IPS DF 6.9 (cell line): ENCODE measurements around the gene FPR1.

Experiments
- DNase-seq: peaks from one replicate; pipeline ENCODE4 v3.0.0-alpha.2; 2013; ENCODE audit warnings: low read depth, low spot score
- H3K27ac ChIP-seq: one replicate; pipeline ENCODE4 v1.5.1; 2013; ENCODE audit warnings: low read length, control low read depth
- H3K27me3 ChIP-seq: 2 replicates; pipeline ENCODE4 v1.6.1; 2013; ENCODE audit warnings: mild to moderate bottlenecking, low read length; ENCODE audit not compliant: control insufficient read depth, insufficient read depth
- H3K36me3 ChIP-seq: 2 replicates; pipeline ENCODE4 v1.6.1; 2013; ENCODE audit warnings: low read length; ENCODE audit not compliant: control insufficient read depth, insufficient read depth
- H3K4me1 ChIP-seq: 2 replicates; pipeline ENCODE4 v1.6.1; 2013; ENCODE audit warnings: low read length; ENCODE audit not compliant: control insufficient read depth, insufficient read depth
- H3K4me3 ChIP-seq: 2 replicates; pipeline ENCODE4 v1.5.1; 2013; ENCODE audit warnings: mild to moderate bottlenecking, low read length
- H3K9me3 ChIP-seq: 2 replicates; pipeline ENCODE4 v1.6.1; 2013; ENCODE audit warnings: low read length, inconsistent platforms; ENCODE audit not compliant: control insufficient read depth, insufficient read depth
- WGBS: extraction: QIAGEN DNeasy Blood & Tissue Kit; methylation state at CpG from one replicate; pipeline ENCODE4 v1.1.7; 2013; ENCODE audit warnings: mixed read lengths, missing lambda C conversion rate; ENCODE audit not compliant: insufficient read length, insufficient coverage; 5-methylcytosine and 5-hydroxymethylcytosine counted together

FPR1 gene

DNA sequence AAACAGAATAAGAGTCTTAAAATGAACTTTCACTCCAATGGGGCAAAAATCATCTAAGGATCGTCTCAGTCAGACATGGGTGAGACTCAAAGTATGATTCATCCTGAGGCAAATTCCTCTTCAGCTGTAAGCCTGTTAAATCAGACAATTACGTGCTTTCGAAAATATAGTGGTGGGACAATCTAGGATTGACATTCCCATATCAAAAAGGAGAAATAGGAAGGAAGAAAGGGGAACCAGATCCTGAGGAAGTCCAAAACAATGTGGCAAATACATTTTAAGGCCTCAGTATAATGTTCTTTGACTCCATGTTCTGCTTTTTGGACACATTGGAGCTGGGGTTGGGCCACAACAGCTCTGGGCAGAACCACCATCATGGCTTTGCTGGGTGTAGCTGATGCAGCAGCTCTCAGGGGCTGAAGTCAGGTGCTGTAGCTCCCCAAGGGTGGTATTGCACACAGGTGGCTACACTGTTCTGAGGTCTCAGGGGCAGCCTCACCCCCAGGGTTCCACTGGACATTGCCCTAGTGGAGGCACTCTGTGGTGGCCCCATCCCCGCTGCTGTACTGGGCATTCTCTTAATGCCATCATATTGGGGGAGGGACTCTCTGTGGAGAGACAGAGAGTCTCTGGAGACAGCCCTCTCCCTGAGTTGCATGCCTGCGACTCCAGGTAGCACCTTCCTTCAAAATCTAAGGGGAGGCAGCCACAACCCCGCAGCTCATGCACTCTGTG lies 37.5 kb upstream of the FPR1 start:
- no CpG with 5 or more reads among the region's 6 CpGs for WGBS
- DNase-seq = no peak
- Histone ChIP-seq H3K9me3 (no peaks in the 10 kb centered on the region), H3K4me3 (no peak overlapping the region), H3K27me3 (no peaks in the 10 kb centered on the region), H3K36me3 (no peaks in the 10 kb centered on the region), H3K27ac (no peak overlapping the region), H3K4me1 (no peaks in the 10 kb centered on the region)

DNA sequence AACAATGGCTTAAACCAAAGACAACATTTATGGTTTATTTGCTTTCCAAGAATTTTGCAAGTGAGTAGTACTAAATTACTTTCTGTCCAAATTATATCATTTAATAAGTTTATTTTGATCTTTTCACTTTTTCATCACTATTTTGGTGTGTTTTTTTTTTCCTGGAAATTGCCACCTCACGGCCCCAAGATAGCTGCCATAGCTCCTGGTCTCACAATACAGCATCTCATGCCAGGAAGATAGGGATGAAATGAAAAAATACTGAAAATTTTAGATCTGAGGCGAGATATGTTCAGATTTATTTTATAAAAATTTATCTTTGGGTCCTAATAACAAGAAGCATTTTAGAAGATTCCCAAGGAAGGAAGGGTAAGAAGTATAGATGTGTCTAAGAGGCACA lies 36.4 kb upstream of the FPR1 start:
- no peak for DNase-seq
- Histone ChIP-seq H3K4me3 (no peak overlapping the region), H3K4me1 (no peaks in the 10 kb centered on the region), H3K9me3 (no peaks in the 10 kb centered on the region), H3K27ac (no peak overlapping the region), H3K27me3 (no peaks in the 10 kb centered on the region), H3K36me3 (no peaks in the 10 kb centered on the region)
- WGBS = no CpG with 5 or more reads among the region's 2 CpGs

DNA sequence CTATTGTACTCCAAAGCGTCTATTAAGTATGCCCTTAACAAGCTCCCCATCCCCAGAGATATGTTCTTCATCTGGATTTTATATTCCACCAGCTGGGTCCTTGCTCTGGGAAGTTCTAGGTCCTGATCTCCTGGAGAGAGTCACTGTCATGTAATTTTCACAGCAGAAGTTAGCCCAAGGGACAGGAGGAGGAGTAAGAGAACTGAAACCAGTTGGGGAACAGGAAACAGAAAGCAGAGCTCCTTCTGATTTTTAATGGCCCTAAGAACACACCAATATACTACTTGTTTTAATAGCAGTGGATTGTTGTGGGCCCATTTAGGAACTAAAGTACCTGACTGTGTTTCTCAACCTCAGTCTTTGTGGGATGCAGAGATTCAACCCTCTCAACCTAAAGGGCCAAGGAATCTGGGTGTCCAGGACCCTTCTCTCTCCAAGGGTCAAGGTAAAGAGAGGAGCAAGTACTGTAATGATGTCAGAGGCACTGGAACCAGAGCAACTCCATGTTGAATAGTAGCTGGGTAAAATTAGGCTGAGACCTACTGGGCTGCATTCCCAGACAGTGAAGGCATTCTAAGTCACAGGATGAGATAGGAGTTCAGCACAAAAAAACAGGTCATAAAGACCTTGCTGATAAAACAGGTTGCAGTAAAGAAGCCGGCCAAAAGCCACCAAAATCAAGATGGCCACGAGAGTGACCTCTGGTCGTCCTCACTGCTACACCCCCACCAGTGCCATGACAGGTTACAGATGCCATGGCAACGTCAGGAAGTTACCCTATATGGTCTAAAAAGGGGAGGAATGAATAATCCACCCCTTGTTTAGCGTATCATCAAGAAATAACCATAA lies 35.2 kb upstream of the FPR1 start:
- no peaks in the 10 kb centered on the region for H3K27me3 ChIP-seq
- H3K4me1 ChIP-seq = no peaks in the 10 kb centered on the region
- no peaks in the 10 kb centered on the region for H3K9me3 ChIP-seq
- H3K36me3 ChIP-seq = no peaks in the 10 kb centered on the region
- no CpG with 5 or more reads among the region's 6 CpGs for WGBS
- DNase-seq = no peak
- H3K4me3 ChIP-seq = no peak overlapping the region
- no peak overlapping the region for H3K27ac ChIP-seq

DNA sequence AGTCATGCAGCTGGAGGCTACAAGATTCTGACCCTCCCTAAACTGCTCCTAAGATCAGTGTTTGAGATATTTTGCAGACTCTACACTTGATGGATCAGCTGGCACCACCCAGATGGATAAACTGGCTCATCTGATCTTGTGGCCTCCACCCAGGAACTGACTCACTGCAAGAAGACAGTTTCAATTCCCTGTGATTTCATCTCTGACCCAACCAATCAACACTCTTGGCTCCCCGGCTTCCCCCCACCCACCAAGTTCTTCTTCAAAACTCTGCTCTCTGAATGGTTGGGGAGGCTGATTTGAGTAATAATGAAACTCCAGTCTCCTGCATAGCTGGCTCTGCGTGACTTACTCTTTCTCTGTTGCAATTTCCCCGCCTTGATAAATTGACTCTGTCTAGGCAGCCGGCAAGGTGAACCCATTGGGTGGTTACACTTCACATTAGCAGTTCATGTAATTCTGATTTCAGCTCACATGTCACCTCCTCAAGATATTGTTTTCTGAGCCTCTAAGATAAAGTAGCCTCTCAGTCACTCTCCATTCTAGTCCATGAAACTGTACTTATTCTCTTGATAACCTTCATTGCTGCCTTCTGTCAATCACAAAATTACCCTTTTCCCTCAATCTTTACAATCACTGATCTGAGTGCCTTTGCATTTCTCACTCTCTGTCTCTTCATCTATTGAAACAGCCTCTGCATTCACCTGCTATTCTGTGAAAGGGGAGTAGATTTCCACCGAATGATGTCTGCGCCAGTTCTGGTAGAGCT lies 33.4 kb upstream of the FPR1 start:
- no peaks in the 10 kb centered on the region for H3K27me3 ChIP-seq
- WGBS = no CpG with 5 or more reads among the region's 6 CpGs
- H3K9me3 ChIP-seq = no peaks in the 10 kb centered on the region
- H3K4me1 ChIP-seq = no peaks in the 10 kb centered on the region
- no peak overlapping the region for H3K27ac ChIP-seq
- no peak for DNase-seq
- H3K4me3 ChIP-seq = no peak overlapping the region
- no peaks in the 10 kb centered on the region for H3K36me3 ChIP-seq

DNA sequence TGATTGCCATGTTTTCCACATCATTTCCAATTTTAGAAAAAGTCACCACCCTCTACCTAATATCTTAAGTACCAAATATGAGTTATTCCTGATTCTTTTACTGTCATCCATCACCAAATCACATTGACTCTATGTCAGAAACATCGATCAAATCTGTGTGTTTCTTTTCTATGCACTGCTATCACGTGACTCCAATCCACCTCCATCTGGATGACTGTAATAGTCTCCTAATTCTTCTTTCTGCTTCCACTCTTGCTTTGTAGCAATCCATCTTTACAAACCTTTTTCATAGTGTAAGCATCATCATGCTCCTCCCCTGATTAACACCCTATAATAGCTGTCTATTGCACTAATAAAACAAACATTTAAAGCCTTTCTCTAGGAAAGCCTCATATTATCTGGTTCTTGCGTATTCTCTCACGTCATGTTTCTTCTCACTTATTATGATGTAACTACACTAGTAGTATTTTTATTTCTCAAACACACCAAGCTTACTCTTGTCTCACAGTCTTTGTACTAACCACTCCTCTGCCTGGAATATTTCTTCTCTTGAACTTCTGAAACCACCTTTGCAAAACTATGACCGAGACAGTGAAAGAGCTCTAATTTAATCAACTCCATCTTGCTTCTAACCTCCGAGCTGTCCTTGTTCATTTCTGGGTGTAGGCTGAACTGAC lies 32.6 kb upstream of the FPR1 start:
- Histone ChIP-seq H3K9me3 (no peaks in the 10 kb centered on the region), H3K4me3 (no peak overlapping the region), H3K27ac (no peak overlapping the region), H3K4me1 (no peaks in the 10 kb centered on the region), H3K27me3 (peaks cover 2% of the 10 kb centered on the region; the same call in 1 of the 2 replicates), H3K36me3 (no peaks in the 10 kb centered on the region)
- WGBS = no CpG with 5 or more reads among the region's 6 CpGs
- DNase-seq = no peak

DNA sequence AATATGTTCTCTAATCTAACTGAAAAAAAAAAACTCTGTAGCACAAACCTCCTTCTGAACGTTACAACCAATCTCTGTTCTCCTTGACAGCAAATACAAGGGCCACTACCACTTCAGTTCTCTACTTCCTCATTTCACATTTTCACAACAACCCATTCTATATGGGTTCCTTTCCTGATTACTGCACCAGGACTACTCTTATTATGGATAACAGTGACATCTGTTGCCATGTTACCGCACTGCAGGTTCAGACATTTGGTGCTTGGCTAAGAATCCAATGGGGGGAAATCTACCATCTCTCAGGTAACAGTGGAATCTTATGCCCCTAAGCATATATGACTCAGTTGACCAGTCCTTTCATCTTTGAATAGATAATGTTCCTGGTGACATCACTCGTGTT lies 31.7 kb upstream of the FPR1 start:
- no peaks in the 10 kb centered on the region for H3K36me3 ChIP-seq
- H3K4me3 ChIP-seq = no peak overlapping the region
- H3K27ac ChIP-seq = no peak overlapping the region
- no peaks in the 10 kb centered on the region for H3K4me1 ChIP-seq
- no peak for DNase-seq
- no peaks in the 10 kb centered on the region for H3K9me3 ChIP-seq
- H3K27me3 ChIP-seq = peaks cover 2% of the 10 kb centered on the region; the same call in 1 of the 2 replicates
- WGBS = no CpG with 5 or more reads among the region's 3 CpGs

DNA sequence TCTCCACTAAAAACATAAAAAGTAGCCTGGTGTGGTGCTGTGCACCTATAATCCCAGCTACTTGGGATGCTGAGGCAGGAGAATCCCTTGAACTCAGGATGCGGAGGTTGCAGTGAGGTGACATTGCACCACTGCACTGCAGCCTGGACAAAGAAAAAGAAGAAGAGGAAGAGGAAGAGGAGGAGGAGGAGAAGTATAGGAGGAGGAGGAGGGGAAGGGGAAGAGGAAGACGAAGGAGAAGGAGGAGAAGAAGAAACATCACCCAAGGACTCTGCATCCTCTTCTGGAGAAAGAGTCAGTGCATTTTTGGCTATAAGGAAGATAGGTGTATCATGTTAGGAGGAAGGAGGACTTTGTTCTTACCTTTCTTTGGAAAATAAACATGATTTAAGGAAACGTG lies 30.3 kb upstream of the FPR1 start:
- Histone ChIP-seq H3K4me3 (no peak overlapping the region), H3K4me1 (no peaks in the 10 kb centered on the region), H3K9me3 (no peaks in the 10 kb centered on the region), H3K36me3 (no peaks in the 10 kb centered on the region), H3K27ac (no peak overlapping the region), H3K27me3 (peaks cover 2% of the 10 kb centered on the region; the same call in 1 of the 2 replicates)
- no CpG with 5 or more reads among the region's 3 CpGs for WGBS
- DNase-seq = no peak

DNA sequence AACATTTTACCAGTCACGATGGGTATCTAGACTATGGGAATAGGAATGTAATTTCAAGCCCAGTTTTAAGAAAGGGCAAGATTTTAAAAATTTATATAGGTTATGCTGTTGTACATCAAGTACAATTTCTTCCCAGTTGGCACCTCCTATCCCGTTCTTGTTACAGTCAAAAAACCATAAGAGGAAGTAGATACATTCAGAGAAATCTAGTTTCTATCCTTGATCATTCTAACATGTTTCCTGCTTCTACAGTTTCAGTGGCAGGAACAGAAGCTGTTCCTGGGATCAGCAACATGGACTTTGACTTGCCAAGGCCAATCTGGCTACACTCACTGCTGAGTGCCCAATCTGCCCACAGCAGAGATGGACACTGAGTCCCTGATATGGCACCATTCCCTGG lies 28.6 kb upstream of the FPR1 start:
- Histone ChIP-seq H3K4me3 (no peak overlapping the region), H3K27ac (no peak overlapping the region), H3K9me3 (no peaks in the 10 kb centered on the region), H3K4me1 (no peaks in the 10 kb centered on the region), H3K27me3 (peaks cover 2% of the 10 kb centered on the region; the same call in 1 of the 2 replicates), H3K36me3 (no peaks in the 10 kb centered on the region)
- no peak for DNase-seq
- no CpG with 5 or more reads among the region's 2 CpGs for WGBS

DNA sequence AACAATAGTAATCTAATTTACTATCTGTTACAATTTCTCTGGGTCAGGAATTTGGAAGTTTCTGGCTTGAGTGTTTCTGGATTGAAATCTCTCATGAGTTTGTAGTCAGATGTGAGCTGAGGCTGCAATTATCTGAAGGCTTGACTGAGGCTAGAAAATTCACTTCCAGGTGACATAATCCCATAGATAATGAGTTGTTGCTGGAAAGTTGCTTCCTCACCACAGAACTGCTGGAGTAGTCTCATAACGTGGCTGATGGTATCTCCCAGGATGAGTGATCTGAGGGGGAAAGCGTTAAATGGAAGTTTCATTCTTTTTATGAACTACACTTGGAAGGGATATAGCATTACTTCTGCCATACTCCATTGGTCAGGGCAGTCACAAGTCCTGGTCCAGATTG lies 28.0 kb upstream of the FPR1 start:
- Histone ChIP-seq H3K4me3 (no peak overlapping the region), H3K36me3 (no peaks in the 10 kb centered on the region), H3K27ac (no peak overlapping the region), H3K27me3 (peaks cover 2% of the 10 kb centered on the region; the same call in 1 of the 2 replicates), H3K4me1 (no peaks in the 10 kb centered on the region), H3K9me3 (no peaks in the 10 kb centered on the region)
- WGBS = no CpG with 5 or more reads among the region's 2 CpGs
- no peak for DNase-seq

DNA sequence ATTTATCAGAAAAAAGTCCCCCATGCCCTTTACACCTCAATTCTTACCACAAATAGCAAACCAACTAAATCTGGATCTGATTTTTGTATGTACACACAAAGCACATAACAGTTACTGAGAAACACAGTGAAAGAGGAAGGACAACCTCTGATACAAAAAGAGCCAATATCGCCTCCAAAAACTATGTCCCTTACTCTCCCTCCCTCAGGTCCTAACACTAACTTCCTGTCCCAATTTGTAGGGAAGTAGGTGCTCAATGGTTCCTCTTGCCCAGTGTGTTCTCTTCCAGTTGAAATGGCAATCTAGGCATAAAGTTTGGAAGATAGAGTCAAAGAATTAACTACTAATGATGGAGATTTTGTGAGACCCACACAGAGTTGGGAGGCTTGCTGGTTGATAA lies 27.5 kb upstream of the FPR1 start:
- WGBS = no CpG with 5 or more reads among the region's 1 CpG
- Histone ChIP-seq H3K27ac (no peak overlapping the region), H3K4me3 (no peak overlapping the region), H3K9me3 (no peaks in the 10 kb centered on the region), H3K36me3 (no peaks in the 10 kb centered on the region), H3K4me1 (no peaks in the 10 kb centered on the region), H3K27me3 (peaks cover 2% of the 10 kb centered on the region; the same call in 1 of the 2 replicates)
- no peak for DNase-seq
